ENCODE results near the gene RAB28.

DNA sequence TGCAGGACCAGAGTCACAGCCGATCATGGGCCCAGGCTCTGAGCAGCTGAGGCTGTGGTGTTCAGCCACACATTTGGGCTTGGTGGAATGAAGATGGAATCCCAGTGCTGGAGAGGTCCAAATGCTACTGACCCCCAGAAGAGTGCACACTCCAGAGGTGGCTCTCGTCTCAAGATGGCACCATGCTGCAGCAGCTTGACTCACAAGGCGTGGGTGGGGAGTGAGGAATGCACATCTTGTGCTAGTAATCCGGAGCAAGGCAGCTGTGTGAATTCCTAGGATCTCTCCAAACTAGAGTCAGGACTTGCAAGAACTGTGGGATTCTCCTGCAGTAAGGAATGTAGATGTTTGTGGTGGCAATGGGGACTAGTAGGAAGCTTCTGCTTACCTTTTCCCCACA lies 28.7 kb downstream of the RAB28 start:
- TF ChIP-seq POLR2A (IDR thresholded peaks at IDR 0.05; ENCODE audit: extremely low read depth, insufficient read length) (no peak), MYC (IDR thresholded peaks at IDR 0.05; ENCODE audit: low read depth, low read length) (no peak)
- TF ChIP-seq, protein P1, sequence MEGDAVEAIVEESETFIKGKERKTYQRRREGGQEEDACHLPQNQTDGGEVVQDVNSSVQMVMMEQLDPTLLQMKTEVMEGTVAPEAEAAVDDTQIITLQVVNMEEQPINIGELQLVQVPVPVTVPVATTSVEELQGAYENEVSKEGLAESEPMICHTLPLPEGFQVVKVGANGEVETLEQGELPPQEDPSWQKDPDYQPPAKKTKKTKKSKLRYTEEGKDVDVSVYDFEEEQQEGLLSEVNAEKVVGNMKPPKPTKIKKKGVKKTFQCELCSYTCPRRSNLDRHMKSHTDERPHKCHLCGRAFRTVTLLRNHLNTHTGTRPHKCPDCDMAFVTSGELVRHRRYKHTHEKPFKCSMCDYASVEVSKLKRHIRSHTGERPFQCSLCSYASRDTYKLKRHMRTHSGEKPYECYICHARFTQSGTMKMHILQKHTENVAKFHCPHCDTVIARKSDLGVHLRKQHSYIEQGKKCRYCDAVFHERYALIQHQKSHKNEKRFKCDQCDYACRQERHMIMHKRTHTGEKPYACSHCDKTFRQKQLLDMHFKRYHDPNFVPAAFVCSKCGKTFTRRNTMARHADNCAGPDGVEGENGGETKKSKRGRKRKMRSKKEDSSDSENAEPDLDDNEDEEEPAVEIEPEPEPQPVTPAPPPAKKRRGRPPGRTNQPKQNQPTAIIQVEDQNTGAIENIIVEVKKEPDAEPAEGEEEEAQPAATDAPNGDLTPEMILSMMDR (IDR thresholded peaks at IDR 0.05; ENCODE audit: low read depth, low read length) = no peak
- TF ChIP-seq, protein P2, sequence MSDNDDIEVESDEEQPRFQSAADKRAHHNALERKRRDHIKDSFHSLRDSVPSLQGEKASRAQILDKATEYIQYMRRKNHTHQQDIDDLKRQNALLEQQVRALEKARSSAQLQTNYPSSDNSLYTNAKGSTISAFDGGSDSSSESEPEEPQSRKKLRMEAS (IDR thresholded peaks at IDR 0.05; ENCODE audit: low read depth, low read length) = no peak
